Endodermal cell (in vitro differentiated cells): Measurements from ENCODE around the gene PRDM1. TPM values are rescaled to one million over a fixed set of nuclear protein-coding genes. Genes with fewer than 3 reads are reported as not detected.

Experiments
- DNase-seq: peaks from one replicate; pipeline ENCODE4 v3.0.0-alpha.2; 2017
- H3K27ac ChIP-seq: 2 replicates; pipeline ENCODE4 v1.5.1; 2013; ENCODE audit warnings: mild to moderate bottlenecking, low read depth, low read length, moderate library complexity
- H3K27me3 ChIP-seq: 2 replicates; pipeline ENCODE4 v1.6.1; 2013; ENCODE audit warnings: mild to moderate bottlenecking, low read length, moderate library complexity; ENCODE audit not compliant: insufficient read depth, control insufficient read depth, poor library complexity, severe bottlenecking
- H3K36me3 ChIP-seq: 2 replicates; pipeline ENCODE4 v1.7.0; 2013; ENCODE audit warnings: mild to moderate bottlenecking, low read length, moderate library complexity; ENCODE audit not compliant: control insufficient read depth, insufficient read depth
- H3K4me1 ChIP-seq: one replicate; pipeline ENCODE4 v1.7.0; 2013; ENCODE audit warnings: low read length; ENCODE audit not compliant: control insufficient read depth, insufficient read depth
- H3K4me3 ChIP-seq: 2 replicates; pipeline ENCODE4 v1.5.1; 2013; ENCODE audit warnings: mild to moderate bottlenecking, low read length, moderate library complexity
- H3K9ac ChIP-seq: 2 replicates; pipeline ENCODE4 v1.6.1; 2013; ENCODE audit warnings: mild to moderate bottlenecking, low read length, moderate library complexity; ENCODE audit not compliant: poor library complexity, severe bottlenecking; ENCODE audit errors: extremely low read depth
- H3K9me3 ChIP-seq: 2 replicates; pipeline ENCODE4 v1.6.1; 2013; ENCODE audit warnings: mild to moderate bottlenecking, low read length, moderate library complexity; ENCODE audit not compliant: control insufficient read depth
- H3K27ac Mint-ChIP-seq: 2 replicates; pipeline ENCODE4 v1.8.0; 2020; ENCODE audit warnings: mixed read lengths
- H3K27me3 Mint-ChIP-seq: 2 replicates; pipeline ENCODE4 v1.8.0; 2021; ENCODE audit warnings: mild to moderate bottlenecking, mixed read lengths; ENCODE audit not compliant: insufficient read depth
- H3K36me3 Mint-ChIP-seq: 2 replicates; pipeline ENCODE4 v1.8.0; 2020; ENCODE audit warnings: low read depth, mixed read lengths
- H3K4me1 Mint-ChIP-seq: 2 replicates; pipeline ENCODE4 v1.8.0; 2020; ENCODE audit warnings: mixed read lengths
- H3K4me3 Mint-ChIP-seq: 2 replicates; pipeline ENCODE4 v1.8.0; 2020; ENCODE audit warnings: mild to moderate bottlenecking, moderate library complexity, mixed read lengths
- H3K9me3 Mint-ChIP-seq: 2 replicates; pipeline ENCODE4 v1.8.0; 2020; ENCODE audit warnings: mild to moderate bottlenecking, mixed read lengths
- WGBS, 2 experiments: methylation state at CpG; one replicate each; pipeline versions ENCODE4 v1.1.5 to v1.1.7; 2013; ENCODE audit warnings: missing lambda C conversion rate in 2 of 2, mixed read lengths in 1 of 2; ENCODE audit not compliant: insufficient coverage in 1 of 2, insufficient read length in 1 of 2; 5-methylcytosine and 5-hydroxymethylcytosine counted together
- total RNA-seq, 2 donors: library from RNA; stranded (reverse); fragmentation: NEBNext Ultra II Directional in 1 of 2; extraction: Animal tissue kit (Norgen Biotek cat#: 25700) in 1 of 2; gene quantifications; 2 replicates in 1 of 2; 3 replicates in 1 of 2; pipeline ENCODE4 v1.2.1, GENCODE V29; 2021
- TF ChIP-seq, protein P1 (sequence below): fragments of 200-600 bp; sonication (generic); conservative IDR thresholded peaks from 2 replicates; pipeline ENCODE4 v1.5.0; 2021; ENCODE audit warnings: antibody characterized with exemption, mild to moderate bottlenecking

PRDM1 gene
- total RNA-seq, 2 donors from 2014 or later = 54.0 to 74.3 TPM

DNA sequence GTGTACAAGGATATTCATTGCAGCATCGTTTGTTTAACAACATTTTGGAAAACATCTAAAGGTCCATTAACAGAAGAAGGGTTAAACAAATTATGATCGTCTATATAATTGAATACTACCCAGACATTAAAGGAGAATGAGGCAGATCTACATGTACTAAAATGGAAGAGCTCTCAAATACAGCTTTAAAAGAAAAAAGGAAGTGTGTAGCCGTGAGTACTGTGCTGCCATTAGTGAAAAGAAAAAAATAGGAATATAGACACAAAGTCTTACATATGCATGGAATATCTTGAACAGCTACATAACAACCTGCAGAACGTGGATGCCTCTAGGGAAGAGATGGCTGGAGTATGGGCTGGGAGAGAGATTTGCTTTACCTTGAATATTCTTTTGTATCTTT, 37.9 kb downstream of the PRDM1 start:
- Histone ChIP-seq H3K36me3 (no peaks in the 10 kb centered on the region), H3K27me3 (no peaks in the 10 kb centered on the region), H3K9ac (no peak overlapping the region), H3K4me3 (no peak overlapping the region), H3K27ac (no peak overlapping the region), H3K9me3 (no peaks in the 10 kb centered on the region), H3K4me1 (no peaks in the 10 kb centered on the region)
- no peaks in the 10 kb centered on the region for H3K9me3 Mint-ChIP-seq
- no peak overlapping the region for H3K27ac Mint-ChIP-seq
- H3K36me3 Mint-ChIP-seq = no peaks in the 10 kb centered on the region
- no peak overlapping the region for H3K4me3 Mint-ChIP-seq
- H3K27me3 Mint-ChIP-seq = no peaks in the 10 kb centered on the region
- no peak for DNase-seq
- 90 to 100% methylated on average over 1 to 4 of the region's 4 CpGs for WGBS, 2 experiments
- H3K4me1 Mint-ChIP-seq = peaks cover 2% of the 10 kb centered on the region
- TF ChIP-seq, protein P1, sequence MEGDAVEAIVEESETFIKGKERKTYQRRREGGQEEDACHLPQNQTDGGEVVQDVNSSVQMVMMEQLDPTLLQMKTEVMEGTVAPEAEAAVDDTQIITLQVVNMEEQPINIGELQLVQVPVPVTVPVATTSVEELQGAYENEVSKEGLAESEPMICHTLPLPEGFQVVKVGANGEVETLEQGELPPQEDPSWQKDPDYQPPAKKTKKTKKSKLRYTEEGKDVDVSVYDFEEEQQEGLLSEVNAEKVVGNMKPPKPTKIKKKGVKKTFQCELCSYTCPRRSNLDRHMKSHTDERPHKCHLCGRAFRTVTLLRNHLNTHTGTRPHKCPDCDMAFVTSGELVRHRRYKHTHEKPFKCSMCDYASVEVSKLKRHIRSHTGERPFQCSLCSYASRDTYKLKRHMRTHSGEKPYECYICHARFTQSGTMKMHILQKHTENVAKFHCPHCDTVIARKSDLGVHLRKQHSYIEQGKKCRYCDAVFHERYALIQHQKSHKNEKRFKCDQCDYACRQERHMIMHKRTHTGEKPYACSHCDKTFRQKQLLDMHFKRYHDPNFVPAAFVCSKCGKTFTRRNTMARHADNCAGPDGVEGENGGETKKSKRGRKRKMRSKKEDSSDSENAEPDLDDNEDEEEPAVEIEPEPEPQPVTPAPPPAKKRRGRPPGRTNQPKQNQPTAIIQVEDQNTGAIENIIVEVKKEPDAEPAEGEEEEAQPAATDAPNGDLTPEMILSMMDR = no peak

DNA sequence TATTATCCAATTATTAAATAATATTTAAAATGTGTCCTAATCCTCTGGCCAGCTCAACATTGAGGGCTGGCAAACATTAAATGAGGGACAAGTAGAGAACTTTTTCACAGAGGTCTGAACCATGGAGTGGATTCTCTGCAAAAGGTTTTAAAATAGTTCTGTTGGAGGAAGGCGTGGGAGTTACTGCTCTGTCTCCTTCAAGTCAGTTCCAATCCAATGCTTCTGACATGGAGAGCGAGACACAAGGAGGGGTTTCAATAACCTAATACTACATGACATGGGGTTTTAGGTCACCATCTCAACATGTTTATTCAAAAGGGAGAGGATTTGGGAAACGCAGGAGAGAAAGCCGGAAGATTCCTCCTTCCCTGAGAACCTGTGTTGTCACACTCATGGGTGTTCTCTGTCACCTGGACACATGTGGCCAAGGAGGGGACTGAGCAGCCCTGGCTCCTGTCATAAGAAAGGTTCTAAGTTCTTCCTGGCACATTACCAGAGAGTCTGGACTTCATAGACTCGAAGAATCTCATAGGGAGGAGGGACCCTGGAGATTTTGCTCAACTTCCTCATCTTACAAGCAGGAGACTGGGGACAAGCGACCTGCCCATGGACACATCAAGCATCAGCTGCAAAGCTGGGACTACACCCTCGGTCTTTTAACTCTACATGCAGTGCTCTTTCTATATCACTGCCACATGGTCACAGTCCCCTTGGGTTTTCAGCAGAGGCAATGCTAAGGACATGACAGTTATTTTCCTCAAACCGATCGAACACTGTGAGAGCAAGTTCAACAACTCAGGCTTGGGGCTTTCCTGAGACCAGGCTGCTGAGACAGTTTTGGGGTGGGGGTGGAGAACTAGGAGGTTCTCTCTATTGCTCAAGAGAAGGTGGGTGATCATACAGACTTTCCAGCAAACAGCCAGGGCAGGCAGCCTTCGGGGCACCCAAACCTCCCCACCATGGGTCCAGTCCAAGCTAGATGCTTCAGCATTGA, 38.6 kb downstream of the PRDM1 start:
- no peak overlapping the region for H3K4me3 Mint-ChIP-seq
- H3K4me3 ChIP-seq = no peak overlapping the region
- DNase-seq = no peak
- TF ChIP-seq, protein P1 = no peak
- H3K27ac ChIP-seq = no peak overlapping the region
- peaks cover under 1% of the 10 kb centered on the region for H3K4me1 Mint-ChIP-seq
- no peaks in the 10 kb centered on the region for H3K27me3 Mint-ChIP-seq
- H3K36me3 Mint-ChIP-seq = no peaks in the 10 kb centered on the region
- H3K27ac Mint-ChIP-seq = no peak overlapping the region
- no peaks in the 10 kb centered on the region for H3K9me3 ChIP-seq
- H3K9ac ChIP-seq = no peak overlapping the region
- WGBS, 2 experiments = 82 to 95% methylated on average over 4 to 10 of the region's 10 CpGs
- no peaks in the 10 kb centered on the region for H3K27me3 ChIP-seq
- H3K36me3 ChIP-seq = no peaks in the 10 kb centered on the region
- H3K4me1 ChIP-seq = no peaks in the 10 kb centered on the region
- no peaks in the 10 kb centered on the region for H3K9me3 Mint-ChIP-seq

DNA sequence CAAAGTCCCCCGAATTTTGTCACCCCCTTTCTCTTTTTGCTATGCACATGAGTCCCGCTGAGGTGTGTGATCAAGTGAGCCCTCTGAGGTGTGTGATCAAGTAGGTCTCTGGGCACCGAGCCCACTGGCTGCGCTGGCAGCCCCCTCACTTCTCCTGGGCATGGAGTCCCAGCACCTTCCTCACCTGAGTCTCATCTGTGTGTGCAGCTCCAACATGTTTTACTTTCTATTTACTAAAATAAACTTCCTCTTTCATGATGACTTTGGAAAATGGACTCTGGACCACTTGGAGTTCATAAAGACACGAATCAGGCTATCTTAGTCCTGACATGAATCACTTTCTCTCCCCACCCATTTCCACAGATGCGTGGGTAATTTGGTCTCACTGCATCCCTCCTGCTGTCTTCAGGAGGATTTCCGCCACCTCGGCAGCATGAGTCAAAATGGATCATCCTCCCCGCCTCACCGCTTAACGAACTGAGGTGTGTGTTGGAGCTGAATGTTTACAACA, 39.8 kb downstream of the PRDM1 start:
- Mint-ChIP-seq H3K4me1 (no peaks in the 10 kb centered on the region), H3K27ac (no peak overlapping the region), H3K27me3 (no peaks in the 10 kb centered on the region), H3K4me3 (no peak overlapping the region), H3K9me3 (no peaks in the 10 kb centered on the region), H3K36me3 (no peaks in the 10 kb centered on the region)
- Histone ChIP-seq H3K27me3 (no peaks in the 10 kb centered on the region), H3K9ac (no peak overlapping the region), H3K36me3 (no peaks in the 10 kb centered on the region), H3K4me1 (no peaks in the 10 kb centered on the region), H3K4me3 (no peak overlapping the region), H3K9me3 (no peaks in the 10 kb centered on the region), H3K27ac (no peak overlapping the region)
- TF ChIP-seq, protein P1 = no peak
- WGBS, 2 experiments = 92 to 95% methylated on average over 5 to 11 of the region's 11 CpGs
- DNase-seq = no peak
